GM10266 (cell line): ENCODE results near the gene ZMYND8.
"Not testable (repeated sequence)": the region's sequence is repeated elsewhere in the genome, so short reads cannot be mapped to it uniquely, and the experiment has no call there.

Source experiments
- DNase-seq: peaks from one replicate; pipeline ENCODE4 v3.0.0; 2012; ENCODE audit errors: extremely low spot score
- TF ChIP-seq, protein P1 (sequence below): IDR thresholded peaks from 2 replicates; pipeline ENCODE4 v1.5.1; 2012; ENCODE audit warnings: mild to moderate bottlenecking, low read depth; ENCODE audit not compliant: control insufficient read depth, insufficient read depth; ENCODE audit errors: missing control alignments

The ZMYND8 gene

DNA sequence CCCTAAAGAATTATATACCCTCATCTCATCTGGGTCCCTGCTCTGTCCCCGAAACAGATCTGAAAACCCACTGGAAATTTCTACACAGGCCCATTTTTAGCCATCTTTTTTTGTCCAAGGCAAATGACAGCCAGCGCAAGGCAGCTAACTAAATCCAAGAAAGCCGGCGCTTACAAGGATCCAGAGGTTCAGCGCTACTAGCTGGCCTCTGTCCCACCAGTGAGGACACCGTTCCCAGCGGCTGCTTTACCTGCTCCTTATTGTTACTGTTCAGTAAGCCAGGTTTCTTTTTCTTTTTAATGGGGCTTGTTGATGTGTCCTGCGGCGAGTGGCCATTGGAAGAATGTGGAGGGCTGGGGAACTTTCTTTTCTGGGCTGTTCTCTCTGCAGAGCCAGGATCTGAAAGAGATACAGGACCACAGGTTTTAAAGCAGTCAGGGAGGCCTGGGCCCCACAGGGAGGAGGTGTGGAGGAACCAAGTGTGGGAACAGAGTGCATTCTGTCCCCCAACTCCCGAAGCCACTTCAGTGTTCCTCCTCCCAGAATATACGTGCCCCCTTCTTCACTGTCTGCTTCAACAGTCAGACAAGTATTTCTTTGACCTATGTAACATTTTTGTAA is 46.6 kb downstream of the ZMYND8 start:
- TF ChIP-seq, protein P1, sequence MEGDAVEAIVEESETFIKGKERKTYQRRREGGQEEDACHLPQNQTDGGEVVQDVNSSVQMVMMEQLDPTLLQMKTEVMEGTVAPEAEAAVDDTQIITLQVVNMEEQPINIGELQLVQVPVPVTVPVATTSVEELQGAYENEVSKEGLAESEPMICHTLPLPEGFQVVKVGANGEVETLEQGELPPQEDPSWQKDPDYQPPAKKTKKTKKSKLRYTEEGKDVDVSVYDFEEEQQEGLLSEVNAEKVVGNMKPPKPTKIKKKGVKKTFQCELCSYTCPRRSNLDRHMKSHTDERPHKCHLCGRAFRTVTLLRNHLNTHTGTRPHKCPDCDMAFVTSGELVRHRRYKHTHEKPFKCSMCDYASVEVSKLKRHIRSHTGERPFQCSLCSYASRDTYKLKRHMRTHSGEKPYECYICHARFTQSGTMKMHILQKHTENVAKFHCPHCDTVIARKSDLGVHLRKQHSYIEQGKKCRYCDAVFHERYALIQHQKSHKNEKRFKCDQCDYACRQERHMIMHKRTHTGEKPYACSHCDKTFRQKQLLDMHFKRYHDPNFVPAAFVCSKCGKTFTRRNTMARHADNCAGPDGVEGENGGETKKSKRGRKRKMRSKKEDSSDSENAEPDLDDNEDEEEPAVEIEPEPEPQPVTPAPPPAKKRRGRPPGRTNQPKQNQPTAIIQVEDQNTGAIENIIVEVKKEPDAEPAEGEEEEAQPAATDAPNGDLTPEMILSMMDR: no peak

DNA sequence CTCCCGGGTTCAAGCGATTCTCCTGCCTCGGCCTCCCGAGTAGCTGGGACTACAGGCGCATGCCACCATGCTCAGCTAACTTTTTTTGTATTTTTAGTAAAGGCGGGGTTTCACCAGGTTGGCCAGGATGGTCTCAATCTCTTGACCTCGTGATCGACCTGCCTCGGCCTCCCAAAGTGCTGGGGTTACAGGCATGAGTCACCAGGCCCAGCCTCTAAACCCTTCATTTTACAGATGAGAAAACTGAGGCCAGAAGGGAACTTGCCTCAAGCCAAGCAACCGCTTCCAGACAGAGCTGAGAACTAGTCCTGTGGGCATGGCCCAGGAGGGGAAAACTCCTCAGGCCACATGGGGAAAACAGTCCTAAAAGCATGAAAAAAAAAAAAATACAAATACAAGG is 47.1 kb downstream of the ZMYND8 start:
- no peak for DNase-seq

More for the DNA sequence above, 46.6 kb downstream of the ZMYND8 start:
- no peak for DNase-seq

DNA sequence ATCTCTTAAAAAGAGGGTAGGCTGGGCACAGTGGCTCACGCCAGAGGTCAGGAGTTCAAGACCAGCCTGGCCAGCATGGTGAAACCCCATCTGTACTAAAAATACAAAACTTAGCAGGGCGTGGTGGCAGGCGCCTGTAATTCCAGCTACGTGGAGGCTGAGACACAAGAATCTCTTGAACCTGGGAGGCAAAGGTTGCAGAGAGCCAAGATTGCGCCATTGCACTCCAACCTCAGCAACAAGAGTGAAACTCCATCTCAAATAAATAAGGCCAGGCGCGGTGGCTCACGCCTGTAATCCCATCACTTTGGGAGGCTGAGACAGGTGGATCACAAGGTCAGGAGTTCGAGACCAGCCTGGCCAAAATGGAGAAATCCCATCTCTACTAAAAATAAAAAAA is 48.9 kb downstream of the ZMYND8 start:
- not testable (repeated sequence) for DNase-seq

More for the DNA sequence above, 47.1 kb downstream of the ZMYND8 start:
- TF ChIP-seq, protein P1: no peak

DNA sequence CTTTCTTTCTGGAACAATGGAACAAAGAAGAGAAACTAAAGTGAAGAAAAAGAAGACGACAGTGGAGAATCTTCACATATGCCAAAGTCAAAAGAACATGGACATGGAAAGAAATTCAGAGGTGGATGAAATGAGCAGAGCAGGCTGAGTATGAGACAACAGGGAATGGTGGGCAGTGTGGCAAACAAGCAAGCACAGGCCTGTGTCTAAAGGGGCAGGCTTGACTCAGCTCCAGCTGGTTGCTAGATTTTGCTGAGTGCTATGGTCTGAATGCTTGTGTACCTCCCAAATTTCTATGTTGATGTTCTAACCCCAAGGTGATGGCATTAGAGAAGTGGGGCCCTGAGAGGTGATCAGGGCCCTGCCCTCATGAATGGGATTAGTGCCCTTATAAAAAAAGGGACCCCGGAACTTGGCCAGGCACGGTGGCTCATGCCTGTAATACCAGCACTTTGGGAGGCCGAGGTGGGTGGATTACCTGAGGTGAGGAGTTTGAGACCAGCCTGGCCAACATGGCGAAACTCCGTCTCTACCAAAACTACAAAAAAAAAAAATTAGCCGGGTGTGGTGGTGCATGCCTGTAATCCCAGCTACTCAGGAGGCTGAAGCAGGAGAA is 49.6 kb downstream of the ZMYND8 start:
- TF ChIP-seq, protein P1: no peak

DNA sequence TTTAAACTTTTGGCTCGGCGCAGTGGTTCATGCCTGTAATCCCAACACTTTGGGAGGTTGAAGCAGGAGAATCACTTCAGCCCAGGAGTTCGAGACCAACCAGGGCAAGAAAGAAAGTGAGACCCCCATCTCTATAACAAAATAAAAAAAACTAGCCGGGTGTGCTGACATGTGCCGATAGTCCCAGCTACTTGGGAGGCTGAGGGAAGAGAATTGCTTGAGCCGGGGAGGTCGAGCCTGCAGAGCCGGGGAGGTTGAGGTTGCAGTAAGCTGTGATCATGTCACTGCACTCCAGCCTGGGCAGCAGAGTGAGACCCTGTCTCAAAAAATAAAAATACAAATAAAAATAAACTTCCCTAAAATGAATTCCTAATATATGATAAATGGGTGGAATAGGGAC is 50.4 kb downstream of the ZMYND8 start:
- TF ChIP-seq, protein P1: no peak
- no peak for DNase-seq

More for the DNA sequence above, 49.6 kb downstream of the ZMYND8 start:
- DNase-seq: no peak

DNA sequence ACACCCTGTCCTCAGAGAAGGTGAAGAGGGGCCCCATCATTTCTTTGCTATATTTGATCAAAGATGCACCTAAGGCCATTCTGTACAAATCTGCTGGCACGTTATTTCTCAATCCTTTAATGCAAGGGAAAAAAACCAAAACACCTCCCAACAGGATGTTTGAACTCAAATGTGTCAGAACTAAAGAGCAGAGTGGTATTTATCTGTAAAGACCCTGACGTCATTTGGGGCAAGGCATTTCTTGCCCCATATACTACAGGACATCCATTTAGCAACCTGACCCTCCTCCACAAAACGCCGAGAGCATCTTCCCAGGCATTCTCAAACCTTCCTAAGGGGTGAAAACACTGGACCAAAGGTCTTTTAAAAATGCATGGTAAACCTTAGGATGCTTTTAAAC is 50.8 kb downstream of the ZMYND8 start:
- no peak for DNase-seq
- TF ChIP-seq, protein P1: no peak

DNA sequence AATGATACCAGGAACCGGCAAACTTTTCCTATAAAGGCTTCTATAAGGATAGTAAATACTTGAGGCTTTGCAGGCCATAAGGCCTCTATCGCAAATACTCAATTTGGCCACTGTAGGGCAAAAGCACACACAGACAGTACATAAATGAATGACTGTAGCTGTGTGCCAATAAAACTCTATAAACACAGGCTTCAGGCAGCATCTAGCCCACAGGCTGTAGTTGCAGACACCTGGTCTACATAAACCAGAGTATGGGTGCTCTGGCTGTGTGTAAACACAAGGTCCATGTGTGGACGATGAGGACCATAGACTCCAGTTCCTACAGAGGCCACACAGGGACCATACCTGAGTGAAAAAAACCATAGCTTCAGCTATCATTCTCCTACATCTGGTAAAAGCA is 52.2 kb downstream of the ZMYND8 start:
- DNase-seq: no peak
- TF ChIP-seq, protein P1: no peak
